Kidney epithelial cell (primary cell): ENCODE results near the gene ESAM. TPM values are rescaled to one million over a fixed set of nuclear protein-coding genes. Genes with fewer than 3 reads are reported as not detected.

Experiments used
- DNase-seq: peaks from one replicate; pipeline ENCODE4 v3.0.0-alpha.2; 2010; ENCODE audit warnings: low read depth
- H3K27me3 ChIP-seq: 2 replicates; pipeline ENCODE4 v1.6.0; 2011; ENCODE audit warnings: low read length; ENCODE audit not compliant: control insufficient read depth, insufficient read depth
- H3K36me3 ChIP-seq: 2 replicates; pipeline ENCODE4 v1.5.1; 2011; ENCODE audit warnings: low read length; ENCODE audit not compliant: control insufficient read depth, insufficient read depth
- H3K4me3 ChIP-seq: 2 replicates; pipeline ENCODE4 v1.5.1; 2011; ENCODE audit warnings: low read depth, mild to moderate bottlenecking, control low read depth, low read length
- total RNA-seq: library from RNA; depleted of rRNA; stranded (reverse); fragments of >200 nt; gene quantifications from 2 replicates; pipeline ENCODE4 v1.2.3, GENCODE V29; 2015
- TF ChIP-seq, protein P1 (sequence below): IDR thresholded peaks from 2 replicates; pipeline ENCODE4 v1.5.1; 2011; ENCODE audit warnings: mild to moderate bottlenecking, moderate library complexity, low read length, control low read depth, inconsistent platforms; ENCODE audit not compliant: insufficient read depth, poor library complexity, severe bottlenecking

Gene ESAM
- total RNA-seq, 1 donor from 2014 or later: 10.4 TPM

DNA sequence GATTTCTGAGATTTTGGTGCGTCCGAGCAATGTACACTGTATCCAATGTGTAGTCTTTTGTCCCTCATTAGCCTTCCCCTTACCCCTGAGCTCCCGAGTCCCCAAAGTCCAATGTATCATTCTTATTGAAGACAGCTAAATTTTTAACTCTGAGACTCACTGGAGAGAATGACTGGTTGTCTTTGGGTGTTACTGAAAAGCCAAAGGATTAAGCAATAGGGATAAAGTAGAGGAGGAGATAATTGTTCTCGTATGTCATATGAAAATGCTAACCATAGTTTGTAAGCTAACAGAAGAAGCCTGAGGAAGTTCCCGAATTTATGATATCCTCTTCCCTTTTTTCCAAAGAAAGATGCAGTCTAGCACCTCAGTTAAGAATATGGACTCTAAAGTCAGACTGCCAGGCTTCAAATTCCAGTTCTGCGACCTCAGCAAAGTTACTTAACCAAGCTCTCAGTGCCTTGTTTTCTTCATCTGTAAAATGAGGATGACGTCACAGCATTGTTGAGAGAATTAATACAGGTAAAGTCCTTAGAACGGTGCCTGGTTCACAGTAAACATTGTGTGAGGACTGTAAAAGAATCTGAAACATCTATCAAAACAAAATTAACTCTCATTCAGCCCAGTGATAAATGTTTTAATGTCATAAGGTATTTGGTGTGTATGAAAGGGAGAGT is 39.7 kb upstream of the ESAM start:
- TF ChIP-seq, protein P1, sequence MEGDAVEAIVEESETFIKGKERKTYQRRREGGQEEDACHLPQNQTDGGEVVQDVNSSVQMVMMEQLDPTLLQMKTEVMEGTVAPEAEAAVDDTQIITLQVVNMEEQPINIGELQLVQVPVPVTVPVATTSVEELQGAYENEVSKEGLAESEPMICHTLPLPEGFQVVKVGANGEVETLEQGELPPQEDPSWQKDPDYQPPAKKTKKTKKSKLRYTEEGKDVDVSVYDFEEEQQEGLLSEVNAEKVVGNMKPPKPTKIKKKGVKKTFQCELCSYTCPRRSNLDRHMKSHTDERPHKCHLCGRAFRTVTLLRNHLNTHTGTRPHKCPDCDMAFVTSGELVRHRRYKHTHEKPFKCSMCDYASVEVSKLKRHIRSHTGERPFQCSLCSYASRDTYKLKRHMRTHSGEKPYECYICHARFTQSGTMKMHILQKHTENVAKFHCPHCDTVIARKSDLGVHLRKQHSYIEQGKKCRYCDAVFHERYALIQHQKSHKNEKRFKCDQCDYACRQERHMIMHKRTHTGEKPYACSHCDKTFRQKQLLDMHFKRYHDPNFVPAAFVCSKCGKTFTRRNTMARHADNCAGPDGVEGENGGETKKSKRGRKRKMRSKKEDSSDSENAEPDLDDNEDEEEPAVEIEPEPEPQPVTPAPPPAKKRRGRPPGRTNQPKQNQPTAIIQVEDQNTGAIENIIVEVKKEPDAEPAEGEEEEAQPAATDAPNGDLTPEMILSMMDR: no peak
- no peaks in the 10 kb centered on the region for H3K27me3 ChIP-seq
- no peaks in the 10 kb centered on the region for H3K36me3 ChIP-seq
- H3K4me3 ChIP-seq: no peak overlapping the region
- no peak for DNase-seq

DNA sequence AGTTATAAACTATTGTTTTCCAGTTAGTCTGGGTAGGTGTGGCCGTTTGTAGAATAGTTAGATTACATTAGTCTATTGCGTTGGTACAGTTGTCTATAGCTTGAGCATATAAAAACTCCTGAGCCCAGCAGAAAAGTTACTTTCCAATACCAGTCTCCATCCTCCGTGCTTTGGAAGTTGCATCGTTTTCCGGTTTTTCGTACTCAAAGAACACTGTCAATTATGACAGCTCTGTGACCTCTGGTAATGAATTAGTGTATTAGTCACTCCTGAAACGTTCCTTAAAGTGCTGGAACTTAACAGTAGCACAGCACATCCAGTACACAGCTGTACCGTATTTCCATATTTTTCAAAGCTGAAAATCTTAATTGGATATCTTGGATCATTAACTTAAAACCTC is 38.9 kb upstream of the ESAM start:
- no peaks in the 10 kb centered on the region for H3K27me3 ChIP-seq
- TF ChIP-seq, protein P1: no peak
- peak; percentile 14 for DNase-seq
- peak overlapping the region; percentile 87 for H3K4me3 ChIP-seq
- H3K36me3 ChIP-seq: no peaks in the 10 kb centered on the region

DNA sequence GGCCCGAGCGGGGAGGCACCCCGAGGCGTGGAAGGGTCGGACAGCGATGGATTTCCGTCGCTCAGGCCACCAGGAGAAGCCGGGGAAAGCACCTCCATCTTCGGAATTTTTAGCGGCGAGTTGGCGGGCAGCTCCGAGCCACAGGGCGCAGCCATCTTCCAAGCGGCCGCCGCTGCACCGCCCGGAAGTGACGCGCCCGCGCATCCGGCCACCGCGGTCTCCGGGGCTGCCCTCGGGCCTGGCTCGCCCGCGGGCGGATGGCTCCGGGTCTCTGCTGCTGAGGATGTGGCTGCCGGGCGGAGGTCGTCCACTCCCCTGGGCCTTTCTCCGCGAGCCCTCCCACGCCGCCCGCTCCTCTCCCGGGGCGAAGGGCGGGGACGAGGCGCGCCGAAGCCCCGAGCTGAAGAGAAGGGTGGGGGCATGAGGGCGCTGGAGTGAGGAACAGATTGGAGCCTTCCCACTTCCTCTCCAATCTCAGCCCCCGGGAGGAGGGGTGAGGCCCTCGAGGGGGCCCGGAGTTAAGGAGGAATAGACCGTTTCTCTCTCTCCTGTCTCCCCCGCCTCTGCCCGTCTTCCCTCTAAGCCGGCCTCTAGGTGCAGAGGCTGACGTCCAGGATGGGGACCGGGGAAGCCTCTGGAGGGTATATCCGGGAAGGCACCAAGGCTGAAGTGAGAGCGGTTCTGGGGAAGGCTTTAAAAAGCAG is 38.3 kb upstream of the ESAM start, which contains the start of gene MSANTD2:
MSANTD2 (minus strand) TSS at position 181 of the 704 bp plus-strand sequence; CDS start at position 155, 26 bp downstream.
- peak; percentile 18 for DNase-seq
- no peaks in the 10 kb centered on the region for H3K27me3 ChIP-seq
- peak within 1 kb of the TSS; percentile 87 for H3K4me3 ChIP-seq
- no peaks in the 10 kb centered on the region for H3K36me3 ChIP-seq
- TF ChIP-seq, protein P1: no peak

DNA sequence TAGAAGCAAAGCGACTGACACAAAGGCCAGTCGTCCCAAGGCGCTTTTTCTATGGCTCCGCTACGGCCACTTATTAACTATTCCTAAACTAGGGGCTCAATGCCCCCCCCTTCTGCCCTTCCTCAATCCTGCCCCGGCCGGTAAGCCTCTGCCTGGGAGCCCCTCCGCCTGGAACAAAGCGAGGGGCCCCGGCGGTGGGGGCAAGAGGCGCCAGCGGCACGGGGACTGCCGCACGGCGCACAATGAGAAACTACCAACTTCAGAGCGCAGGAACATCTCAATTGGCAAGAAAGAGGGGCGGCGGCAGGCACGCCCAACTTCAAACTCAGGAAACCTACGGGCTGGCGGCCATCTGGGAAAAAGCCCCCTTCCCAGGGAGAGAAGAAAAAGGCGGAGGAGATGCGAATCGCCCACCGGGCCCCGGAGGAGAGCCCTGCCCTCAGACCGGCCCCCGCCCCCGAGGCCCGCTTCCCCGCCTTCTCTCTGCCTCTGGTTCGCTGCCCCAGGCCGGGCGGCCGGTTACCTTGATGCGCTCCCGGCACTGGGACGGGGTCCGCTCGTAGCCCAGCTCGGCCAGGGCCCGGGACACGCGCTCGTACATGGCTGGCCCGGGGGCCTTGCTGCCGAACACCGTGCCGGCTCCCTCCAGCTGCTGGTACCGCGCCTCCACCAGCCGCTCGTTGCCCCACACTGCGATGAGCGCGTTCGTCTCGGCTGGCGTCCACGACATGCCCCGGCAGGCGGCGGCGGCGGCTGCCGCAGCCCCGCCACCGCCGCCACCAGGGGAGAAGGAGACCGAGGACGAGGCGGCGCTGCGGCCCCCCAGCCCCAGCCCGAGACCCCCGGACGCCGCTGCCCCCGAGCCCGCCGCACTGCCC is 37.5 kb upstream of the ESAM start:
- TF ChIP-seq, protein P1: no peak

DNA sequence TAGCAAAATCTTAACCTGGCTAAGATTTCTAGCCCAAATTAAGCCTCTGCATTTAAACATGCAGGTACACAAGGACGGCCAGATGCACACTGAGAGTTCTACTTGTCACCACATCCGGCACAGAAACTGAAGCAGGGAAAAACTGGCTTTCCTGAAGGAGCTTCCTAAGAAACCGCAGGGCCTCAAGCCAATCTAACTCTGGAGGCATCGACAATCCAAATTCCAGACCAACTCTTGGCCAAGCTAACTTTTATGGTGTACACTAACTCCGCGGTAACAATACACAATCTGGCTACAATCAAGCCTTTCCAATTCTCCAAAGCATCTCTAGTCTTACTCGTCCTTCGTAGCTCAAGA is 36.9 kb upstream of the ESAM start:
- H3K4me3 ChIP-seq: peak overlapping the region; percentile 87
- DNase-seq: peak; percentile 12
- no peaks in the 10 kb centered on the region for H3K27me3 ChIP-seq
- no peaks in the 10 kb centered on the region for H3K36me3 ChIP-seq
- TF ChIP-seq, protein P1: no peak

More for the DNA sequence above, 37.5 kb upstream of the ESAM start:
- Histone ChIP-seq H3K4me3 (peak overlapping the region; percentile 87), H3K36me3 (no peaks in the 10 kb centered on the region), H3K27me3 (no peaks in the 10 kb centered on the region)
- no peak for DNase-seq
